ENCODE results near the gene TIMMDC1.

DNA sequence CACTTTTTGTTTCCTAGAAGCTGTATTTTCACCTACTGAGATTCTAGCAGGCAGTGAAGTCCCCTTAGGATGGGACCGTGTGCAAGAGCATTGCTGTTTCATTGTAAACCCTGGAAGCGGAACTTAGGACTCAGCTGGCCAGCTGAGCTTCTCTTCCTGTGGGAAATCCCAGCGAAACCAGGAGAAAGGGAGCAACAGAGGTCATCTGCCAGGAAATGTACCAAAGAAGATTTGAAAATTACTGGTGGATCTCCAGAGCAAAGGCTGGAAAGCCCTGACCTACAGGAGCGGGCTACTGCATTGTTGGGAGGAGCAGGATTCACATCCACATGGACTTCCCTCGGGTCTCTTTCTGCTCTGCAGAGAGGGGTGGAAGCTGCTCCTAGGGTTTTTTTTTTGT lies 73.3 kb downstream of the TIMMDC1 start:
- TF ChIP-seq, protein P1, sequence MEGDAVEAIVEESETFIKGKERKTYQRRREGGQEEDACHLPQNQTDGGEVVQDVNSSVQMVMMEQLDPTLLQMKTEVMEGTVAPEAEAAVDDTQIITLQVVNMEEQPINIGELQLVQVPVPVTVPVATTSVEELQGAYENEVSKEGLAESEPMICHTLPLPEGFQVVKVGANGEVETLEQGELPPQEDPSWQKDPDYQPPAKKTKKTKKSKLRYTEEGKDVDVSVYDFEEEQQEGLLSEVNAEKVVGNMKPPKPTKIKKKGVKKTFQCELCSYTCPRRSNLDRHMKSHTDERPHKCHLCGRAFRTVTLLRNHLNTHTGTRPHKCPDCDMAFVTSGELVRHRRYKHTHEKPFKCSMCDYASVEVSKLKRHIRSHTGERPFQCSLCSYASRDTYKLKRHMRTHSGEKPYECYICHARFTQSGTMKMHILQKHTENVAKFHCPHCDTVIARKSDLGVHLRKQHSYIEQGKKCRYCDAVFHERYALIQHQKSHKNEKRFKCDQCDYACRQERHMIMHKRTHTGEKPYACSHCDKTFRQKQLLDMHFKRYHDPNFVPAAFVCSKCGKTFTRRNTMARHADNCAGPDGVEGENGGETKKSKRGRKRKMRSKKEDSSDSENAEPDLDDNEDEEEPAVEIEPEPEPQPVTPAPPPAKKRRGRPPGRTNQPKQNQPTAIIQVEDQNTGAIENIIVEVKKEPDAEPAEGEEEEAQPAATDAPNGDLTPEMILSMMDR (conservative IDR thresholded peaks at IDR 0.05; ENCODE audit: low read depth, low read length): no peak
- TF ChIP-seq EZH2 (IDR thresholded peaks at IDR 0.05; ENCODE audit: borderline replicate concordance, low read depth, low read length, poor library complexity, severe bottlenecking): no peak

All from A673 (cell line).